Right lung (tissue), 5 donors: ENCODE results near the gene AKAP8L. TPM values are rescaled to one million over a fixed set of nuclear protein-coding genes. Genes with fewer than 3 reads are reported as not detected.
A peak's percentile ranks its signal among the peaks of the same experiment; 100 is the strongest.
"Not testable (repeated sequence)": the region's sequence is repeated elsewhere in the genome, so short reads cannot be mapped to it uniquely, and the experiment has no call there.

Source experiments
- DNase-seq, 2 donors: peaks; one replicate each; pipeline ENCODE4 v3.0.0-alpha.2; 2013
- polyA plus RNA-seq, 5 donors: library from polyadenylated mRNA; unstranded; fragments of 120-200 nt; gene quantifications; one replicate each; pipeline versions ENCODE4 v1.2.1 to v1.2.3, GENCODE V29; 2013; ENCODE audit warnings: inconsistent platforms in 1 of 5, low replicate concordance in 1 of 5; ENCODE audit not compliant: insufficient read length in 5 of 5, insufficient read depth in 1 of 5

AKAP8L gene
- polyA plus RNA-seq, 5 donors: 92.9 to 130 (median 112) TPM

DNA sequence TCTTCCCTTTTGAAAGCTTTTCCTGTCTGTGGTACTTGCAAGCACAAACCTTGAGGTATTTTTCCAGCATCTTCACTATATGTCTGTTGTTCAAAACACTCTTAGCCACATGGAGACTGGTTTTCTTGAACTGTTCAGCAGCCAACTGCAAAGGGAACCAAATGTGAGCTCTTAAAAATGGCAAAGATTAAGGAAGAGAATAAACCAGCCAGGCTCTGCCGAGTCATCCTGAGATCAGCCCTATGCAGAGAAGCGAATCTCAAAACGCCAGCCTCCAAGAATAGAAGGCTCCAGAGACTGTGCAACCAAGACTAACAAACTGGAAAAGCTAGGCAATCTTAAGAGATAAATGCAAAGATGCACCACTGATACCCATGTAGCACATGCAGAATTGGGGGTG lies 59.9 kb downstream of the AKAP8L start:
- no peak for DNase-seq

DNA sequence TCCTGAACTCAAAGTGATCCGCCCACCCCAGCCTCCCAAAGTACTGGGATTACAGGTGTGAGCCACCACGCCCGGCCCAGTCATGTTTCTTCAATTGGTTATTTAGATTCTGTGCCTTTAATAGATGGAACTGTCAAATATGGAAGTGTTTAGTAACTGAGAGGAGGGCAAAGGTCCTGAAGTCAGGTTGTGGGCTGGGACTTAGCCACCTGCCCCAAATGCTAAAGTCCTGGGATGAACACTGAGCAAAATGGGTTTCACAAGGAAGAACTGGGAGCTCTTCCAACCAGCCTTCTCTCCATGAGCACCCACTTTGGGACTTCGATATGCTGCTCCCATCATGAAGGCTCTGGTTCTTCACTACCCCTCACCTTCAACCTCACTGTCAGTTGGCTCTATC lies 60.9 kb downstream of the AKAP8L start:
- DNase-seq: no peak

DNA sequence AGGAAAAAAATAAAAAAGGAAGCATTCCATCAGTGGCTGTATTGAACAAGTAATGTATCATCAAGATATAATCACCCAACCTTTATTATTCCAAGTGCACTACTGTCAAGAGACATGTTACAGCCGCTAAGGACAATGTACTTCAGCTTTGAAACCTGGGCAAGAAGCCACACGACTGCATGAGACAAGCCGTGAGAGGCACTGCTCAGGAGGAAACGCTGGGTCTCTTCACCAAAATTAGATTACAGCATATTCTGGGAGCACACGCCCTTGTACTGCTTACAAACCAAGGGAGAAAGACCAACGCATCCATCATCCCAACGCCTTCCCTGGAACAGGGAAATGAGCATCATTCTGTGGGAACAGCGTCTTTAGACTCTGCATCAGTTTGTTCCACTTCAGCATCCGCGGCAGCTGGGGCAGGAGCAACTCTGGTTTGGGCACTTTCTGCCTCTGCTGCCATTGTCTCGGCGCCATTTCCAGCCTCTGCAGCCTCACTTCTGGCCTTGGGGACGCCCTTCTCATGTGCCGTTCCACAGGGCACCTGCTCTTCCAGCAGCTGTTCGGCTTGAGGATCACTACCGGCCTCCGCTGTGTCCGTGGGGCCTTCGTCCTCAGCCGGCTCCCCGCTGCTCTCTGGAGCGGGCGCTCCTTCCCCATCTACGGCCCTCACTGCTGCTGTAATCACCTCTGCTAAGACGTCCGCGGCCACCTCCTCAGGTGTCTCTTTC lies 64.1 kb downstream of the AKAP8L start:
- no peak for DNase-seq

DNA sequence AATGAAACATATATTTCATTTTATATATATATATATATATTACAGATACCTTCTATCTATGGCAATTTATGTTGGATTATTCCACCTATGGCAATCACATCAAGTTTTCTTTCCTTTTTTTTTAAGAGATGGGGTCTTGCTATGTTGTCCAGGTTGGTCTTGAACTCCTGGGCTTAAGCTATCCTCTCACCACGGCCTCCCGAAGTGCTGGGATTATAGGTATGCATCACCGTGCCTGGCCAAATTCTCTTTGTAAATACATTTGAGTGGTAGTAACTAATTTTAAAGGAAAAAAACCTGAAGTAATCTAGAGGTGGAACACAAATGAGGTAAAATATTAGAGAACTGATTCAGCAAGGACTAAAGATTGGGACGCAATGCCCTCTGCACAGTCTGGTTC lies 64.9 kb downstream of the AKAP8L start:
- DNase-seq: no peak

DNA sequence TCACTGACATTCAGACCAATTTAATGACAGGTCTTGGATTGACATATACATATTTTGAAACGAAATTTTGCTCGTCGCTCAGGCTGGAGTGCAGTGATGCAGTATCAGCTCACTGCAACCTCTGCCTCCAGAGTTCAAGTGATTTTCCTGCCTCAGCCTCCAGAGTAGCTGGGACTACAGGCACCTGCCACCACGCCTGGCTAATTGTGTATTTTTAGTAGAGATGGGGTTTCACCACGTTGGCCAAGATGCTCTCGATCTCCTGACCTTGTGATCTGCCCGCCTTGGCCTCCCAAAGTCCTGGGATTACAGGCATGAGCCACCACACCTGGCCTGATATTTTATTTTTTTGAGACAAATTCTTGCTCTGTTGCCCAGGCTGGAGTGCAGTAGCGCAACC lies 66.3 kb downstream of the AKAP8L start:
- not testable (repeated sequence) for DNase-seq

DNA sequence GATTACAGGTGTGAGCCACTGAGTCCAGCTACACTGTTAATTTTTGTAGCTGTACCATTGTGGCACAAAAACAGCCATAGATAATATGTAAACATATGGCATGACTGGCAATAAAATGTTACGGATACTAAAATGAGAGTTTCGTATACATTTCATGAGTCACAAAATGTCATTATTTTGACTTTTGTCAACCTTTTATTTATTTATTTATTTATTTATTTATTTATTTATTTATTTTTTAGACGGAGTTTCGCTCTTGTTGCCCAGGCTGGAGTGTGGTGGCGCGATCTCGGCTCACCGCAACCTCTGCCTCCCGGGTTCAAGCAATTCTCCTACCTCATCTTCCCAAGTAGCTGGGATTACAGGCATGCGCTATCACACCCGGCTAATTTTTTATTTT lies 77.5 kb downstream of the AKAP8L start:
- DNase-seq: not testable (repeated sequence)

DNA sequence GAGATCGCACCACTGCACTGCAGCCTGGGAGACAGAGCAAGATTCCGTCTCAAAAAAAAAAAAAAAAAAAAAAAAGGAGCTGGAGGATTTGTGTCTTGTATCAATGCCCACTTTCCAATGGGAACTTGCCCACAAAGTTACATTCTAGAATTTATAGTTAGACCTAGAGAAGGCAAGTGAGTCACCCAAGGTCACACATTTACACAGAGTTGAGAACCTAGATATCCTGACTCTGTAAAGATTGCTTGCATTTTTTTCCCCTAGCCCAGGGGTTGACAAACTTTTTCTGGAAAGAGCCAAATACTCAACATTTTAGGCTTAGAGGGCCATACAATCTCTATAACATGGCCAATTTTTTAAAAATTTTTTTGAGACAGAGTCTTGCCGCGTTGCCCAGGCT lies 78.7 kb downstream of the AKAP8L start:
- no peak for DNase-seq

DNA sequence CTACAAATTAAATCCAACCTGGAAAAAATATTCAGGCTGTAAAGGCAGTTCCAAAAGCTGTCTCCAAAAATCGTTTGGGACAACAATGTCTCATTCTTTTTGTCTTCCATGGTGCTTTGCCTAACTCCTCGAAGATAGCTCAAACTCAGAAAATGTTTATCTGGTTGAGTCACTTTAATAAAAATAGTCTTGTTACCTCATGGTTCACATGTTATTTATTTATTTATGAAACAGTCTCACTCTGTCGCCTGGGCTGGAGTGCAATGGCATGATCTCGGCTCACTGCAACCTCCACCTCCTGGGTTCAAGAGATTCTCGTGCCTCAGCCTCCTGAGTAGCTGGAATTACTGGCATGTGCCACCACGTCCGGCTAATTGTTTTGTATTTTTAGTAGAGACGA lies 81.6 kb downstream of the AKAP8L start:
- DNase-seq: no peak

DNA sequence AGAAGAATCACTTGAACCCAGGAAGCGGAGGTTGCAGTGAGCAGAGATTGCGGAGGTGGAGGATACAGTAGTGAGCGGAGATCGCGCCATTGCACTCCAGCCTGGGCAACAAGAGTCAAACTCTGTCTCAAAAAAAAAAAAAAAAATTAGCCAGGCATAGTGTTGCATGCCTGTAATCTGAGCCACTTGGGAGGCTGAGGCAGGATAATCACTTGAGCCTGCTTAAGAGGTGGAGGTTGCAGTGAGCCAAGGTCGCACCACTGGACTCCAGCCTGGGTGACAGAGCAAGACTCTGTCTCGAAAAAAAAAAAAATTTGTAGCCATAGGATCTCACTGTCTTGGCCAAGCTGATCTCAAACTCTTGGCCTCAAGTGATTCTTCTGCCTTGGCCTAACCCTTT lies 82.8 kb downstream of the AKAP8L start:
- DNase-seq: not testable (repeated sequence)

DNA sequence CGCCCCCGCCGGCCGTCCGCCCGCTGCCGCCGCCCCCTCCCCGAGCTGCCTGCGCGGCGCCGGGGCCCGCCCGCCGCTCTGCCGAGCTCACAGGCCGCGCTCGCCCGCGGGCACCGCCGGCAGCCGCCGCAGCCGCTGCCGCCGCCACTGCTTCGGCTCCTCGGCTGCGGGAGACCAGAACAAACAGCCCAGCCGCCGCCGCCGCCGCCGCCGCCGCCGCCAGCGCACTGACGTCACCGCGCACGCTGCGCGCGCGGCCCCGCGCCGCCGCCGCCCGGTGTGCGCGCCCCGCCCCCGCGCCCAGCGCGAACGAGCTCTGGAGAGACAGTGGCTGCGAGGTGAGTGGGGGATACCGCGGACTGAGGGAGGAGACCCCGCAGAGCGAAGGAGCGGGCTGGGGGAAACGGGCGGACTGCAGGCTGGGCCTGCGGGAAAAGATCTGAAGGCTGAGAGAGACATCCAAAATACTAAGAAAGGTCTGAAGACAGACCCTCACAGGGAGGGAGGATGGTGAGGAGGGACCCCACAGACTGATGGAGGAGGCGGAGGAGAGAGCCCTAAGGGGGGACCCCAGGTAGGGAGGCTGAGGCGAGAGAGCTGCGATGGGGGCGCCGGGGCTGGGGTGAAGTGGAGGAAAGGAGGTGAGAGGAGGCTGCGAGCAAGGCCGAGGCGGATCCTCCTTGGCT lies 86.3 kb downstream of the AKAP8L start, which contains the start of gene BRD4:
TSS of gene BRD4 (minus strand) at position 229 of the 686 bp plus-strand sequence. CDS start 59,440 bp downstream, outside the sequence.
- peak; percentile 46 to 52 for DNase-seq

DNA sequence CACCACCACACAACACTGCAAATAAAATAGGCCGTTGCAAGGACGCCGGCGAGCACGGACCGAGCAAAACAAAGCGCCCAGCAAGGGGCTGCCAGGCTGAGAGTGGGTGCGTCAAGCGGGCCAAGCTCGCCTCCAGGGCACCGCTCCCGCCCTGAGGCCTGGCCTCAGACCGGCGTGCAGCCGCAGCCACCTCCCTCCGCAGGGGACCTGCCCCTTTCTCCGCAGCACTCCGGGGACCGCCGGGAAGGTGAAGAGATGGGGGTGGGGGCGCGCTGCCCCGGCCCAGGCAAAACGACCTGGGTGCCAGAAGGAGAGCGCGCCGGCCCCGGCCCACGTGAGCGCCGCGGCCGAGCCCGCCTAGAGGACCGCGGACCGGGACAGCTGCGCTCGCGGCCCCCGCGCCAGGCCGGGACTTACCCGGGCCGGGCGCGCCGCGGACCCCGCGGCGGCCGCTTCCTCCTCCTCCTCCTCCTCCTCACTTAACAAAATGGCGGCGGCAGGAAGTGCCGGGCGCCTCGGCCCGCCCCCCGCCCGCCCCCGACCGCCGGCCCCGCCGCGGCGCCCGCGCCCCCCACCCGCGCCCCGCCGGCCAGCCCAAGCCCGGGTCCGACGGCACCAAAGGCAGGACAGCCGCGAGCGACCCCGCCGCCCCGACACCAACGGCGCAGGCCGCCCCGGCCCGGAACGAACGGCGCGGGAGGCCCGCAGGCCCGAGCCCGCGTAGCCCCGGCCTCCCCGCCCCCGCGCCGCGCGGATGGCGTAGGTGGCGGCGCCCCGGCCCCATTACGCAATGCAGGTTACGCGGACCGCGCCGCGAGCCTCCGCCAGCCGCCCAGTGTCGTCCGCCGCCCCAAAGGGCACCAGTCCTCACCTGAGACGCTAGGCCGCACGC lies 87.1 kb downstream of the AKAP8L start:
- DNase-seq: no peak

DNA sequence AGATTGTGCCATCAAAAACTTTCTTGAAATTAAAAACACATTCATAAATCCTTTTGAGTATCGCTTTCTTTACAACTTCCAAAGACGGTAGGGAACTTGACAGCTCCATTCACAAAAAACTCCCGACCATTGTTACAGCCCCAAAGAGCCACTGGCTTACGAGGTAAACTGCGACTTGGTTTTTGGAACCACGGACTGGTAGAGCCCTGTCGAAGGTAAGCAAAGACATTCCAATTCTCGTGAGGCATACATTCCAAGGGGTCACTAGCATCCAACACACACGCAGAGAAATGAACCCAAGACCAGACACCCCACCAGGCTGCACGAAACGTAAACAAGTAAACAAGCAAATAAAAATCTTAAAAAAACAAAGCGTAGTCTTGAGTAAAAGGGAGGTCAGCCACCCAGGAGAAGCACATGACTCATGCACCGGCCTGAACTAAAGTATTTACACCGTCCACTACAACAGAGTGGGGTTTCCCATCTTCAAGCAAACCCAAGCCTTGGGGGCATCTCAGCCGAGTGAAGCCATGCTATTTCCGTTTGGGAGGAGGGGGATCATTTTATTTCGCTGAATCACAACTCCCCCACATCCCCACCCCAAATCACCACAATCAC lies 87.9 kb downstream of the AKAP8L start:
- no peak for DNase-seq

Other genes with a start within 250 kb of the AKAP8L start
- 100 to 1,000 TPM in 2 of 5 donors, 10 to 100 TPM in 3; 70.8 to 127 (median 92.1) TPM for gene NOTCH3, start 218.0 kb downstream of the AKAP8L start, polyA plus RNA-seq
- gene EPHX3, start 186.5 kb downstream of the AKAP8L start, polyA plus RNA-seq: 1 to 10 TPM; 2.0 to 3.8 (median 3.0) TPM
- 10 to 100 TPM; 39.1 to 58.0 (median 45.6) TPM for gene BRD4, start 86.4 kb downstream of the AKAP8L start, polyA plus RNA-seq
- 10 to 100 TPM; 25.3 to 32.5 (median 29.4) TPM for gene AKAP8, start 39.2 kb downstream of the AKAP8L start, polyA plus RNA-seq
- gene WIZ, start 31.0 kb upstream of the AKAP8L start, polyA plus RNA-seq: 10 to 100 TPM; 19.4 to 41.7 (median 26.4) TPM
- 1 to 10 TPM; 1.9 to 3.6 (median 3.3) TPM for gene RASAL3, start 45.6 kb upstream of the AKAP8L start, polyA plus RNA-seq
- gene PGLYRP2, start 60.5 kb upstream of the AKAP8L start, polyA plus RNA-seq: under 1 TPM in 1 of 5 donors, not detected in 4; 0.10 TPM
- not detected for gene CYP4F22, start 89.5 kb upstream of the AKAP8L start, polyA plus RNA-seq
- gene CYP4F8, start 196.2 kb upstream of the AKAP8L start, polyA plus RNA-seq: under 1 TPM in 2 of 5 donors, not detected in 3; 0.04 to 0.09 TPM
- gene CYP4F3, start 221.9 kb upstream of the AKAP8L start, polyA plus RNA-seq: 1 to 10 TPM in 1 of 5 donors, under 1 TPM in 4; 0.09 to 1.1 (median 0.27) TPM